ENCODE results near the gene RSRC1.

DNA sequence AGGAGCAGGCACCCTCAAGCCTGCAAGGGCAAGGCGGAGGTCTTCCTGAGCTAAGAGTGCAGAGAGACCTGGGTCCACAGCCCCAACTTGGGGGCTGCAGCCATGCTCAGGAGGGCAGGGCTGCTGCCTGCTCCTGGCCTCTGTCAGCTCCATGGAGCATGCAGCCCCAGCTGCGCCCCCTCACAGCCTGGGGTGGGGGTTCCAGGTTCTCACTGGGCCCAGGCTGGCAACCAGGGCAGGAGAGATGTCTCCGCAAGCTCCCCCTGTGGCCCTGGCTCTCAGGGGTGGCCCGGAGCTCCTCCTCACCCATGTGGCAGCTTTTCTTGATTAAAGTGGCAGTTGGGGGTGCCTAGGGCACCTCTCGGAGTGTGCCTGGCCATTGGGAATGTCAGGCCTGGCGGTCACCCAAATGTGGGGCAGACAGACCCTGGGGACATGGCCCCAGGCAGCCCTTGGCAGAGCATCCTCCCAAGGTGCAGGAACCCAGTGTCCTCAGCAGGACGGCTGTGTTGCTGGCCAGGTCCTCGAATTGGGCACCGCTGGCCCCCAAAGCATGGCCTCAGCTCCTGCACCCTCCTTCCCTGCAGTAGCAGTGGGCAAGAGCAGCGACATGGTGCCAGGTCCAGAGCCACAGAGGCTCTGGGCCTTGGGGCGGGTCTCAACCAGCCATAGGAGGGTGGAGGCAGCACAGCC lies 251.0 kb downstream of the RSRC1 start:
- TF ChIP-seq, protein P1, sequence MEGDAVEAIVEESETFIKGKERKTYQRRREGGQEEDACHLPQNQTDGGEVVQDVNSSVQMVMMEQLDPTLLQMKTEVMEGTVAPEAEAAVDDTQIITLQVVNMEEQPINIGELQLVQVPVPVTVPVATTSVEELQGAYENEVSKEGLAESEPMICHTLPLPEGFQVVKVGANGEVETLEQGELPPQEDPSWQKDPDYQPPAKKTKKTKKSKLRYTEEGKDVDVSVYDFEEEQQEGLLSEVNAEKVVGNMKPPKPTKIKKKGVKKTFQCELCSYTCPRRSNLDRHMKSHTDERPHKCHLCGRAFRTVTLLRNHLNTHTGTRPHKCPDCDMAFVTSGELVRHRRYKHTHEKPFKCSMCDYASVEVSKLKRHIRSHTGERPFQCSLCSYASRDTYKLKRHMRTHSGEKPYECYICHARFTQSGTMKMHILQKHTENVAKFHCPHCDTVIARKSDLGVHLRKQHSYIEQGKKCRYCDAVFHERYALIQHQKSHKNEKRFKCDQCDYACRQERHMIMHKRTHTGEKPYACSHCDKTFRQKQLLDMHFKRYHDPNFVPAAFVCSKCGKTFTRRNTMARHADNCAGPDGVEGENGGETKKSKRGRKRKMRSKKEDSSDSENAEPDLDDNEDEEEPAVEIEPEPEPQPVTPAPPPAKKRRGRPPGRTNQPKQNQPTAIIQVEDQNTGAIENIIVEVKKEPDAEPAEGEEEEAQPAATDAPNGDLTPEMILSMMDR (conservative IDR thresholded peaks at IDR 0.05) = no peak
- TF ChIP-seq EZH2 (IDR thresholded peaks at IDR 0.05; ENCODE audit: low read depth) = no peak

Data from PC-9 (cell line).